ENCODE measurements around the gene PKDCC.
"Not testable (repeated sequence)": the region's sequence is repeated elsewhere in the genome, so short reads cannot be mapped to it uniquely, and the experiment has no call there.

PKDCC gene

DNA sequence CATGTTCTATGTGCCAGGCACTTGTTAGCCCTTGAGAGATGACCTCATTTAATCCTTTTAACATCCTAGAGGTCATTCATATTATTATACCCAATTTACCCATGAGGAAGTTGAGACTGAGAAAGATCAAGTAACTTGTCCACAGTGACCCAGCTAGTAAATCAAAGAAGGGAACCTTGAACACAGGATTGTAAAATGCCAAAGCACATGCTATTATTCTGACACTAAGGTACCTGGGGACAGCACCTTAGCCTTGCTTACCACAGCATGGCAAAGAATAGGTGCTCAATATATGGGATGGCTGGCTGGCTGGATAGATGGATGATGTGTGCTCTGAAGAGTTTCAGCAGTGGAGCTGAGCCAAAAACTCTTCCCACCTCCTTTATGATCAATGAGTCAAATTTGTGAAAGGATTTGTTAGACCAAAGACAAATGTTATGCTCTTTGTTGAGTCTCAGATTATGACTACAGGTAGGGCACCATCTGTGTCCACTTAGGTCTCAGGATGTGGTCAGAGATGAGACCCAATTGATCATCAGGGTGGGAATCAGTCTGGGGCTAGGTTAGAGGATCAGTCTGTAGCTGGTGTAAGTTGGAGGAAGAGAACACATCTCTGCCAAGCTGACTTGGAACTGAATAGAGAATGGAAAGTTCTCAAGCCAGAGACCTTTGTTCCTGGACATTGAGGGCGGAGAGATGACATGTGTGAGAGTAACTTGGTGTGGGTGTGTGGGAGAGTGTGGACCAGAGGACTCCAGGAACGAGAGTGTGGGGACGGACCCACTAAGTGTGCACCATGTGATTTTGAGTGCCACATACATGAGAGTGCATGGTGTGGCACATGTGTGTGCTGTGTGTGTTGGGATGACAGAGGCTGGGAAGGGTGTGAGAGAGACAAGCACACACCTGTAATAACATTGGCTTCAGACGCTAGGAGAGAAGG lies 16.3 kb upstream of the PKDCC start:
- Histone ChIP-seq H3K4me3 (ENCODE audit: low read depth, low read length) (no peak overlapping the region), H3K4me1 (ENCODE audit: control insufficient read depth, insufficient read depth, low read length) (peaks cover 28% of the 10 kb centered on the region), H3K9ac (ENCODE audit: low read depth, low read length) (no peak overlapping the region), H3K36me3 (ENCODE audit: control insufficient read depth, insufficient read depth, low read length) (no peaks in the 10 kb centered on the region), H3K9me3 (ENCODE audit: control insufficient read depth, insufficient read depth, low read length) (no peaks in the 10 kb centered on the region), H3K27me3 (ENCODE audit: control insufficient read depth, insufficient read depth, low read length) (peaks cover 15% of the 10 kb centered on the region)

- peaks cover 15% of the 10 kb centered on the region for H3K27me3 ChIP-seq (ENCODE audit: control insufficient read depth, insufficient read depth, low read length)
- H3K9ac ChIP-seq (ENCODE audit: low read depth, low read length): no peak overlapping the region
- no peak overlapping the region for H3K4me3 ChIP-seq (ENCODE audit: low read depth, low read length)
- no peaks in the 10 kb centered on the region for H3K36me3 ChIP-seq (ENCODE audit: control insufficient read depth, insufficient read depth, low read length)
- H3K4me1 ChIP-seq (ENCODE audit: control insufficient read depth, insufficient read depth, low read length): peaks cover 28% of the 10 kb centered on the region
- no peaks in the 10 kb centered on the region for H3K9me3 ChIP-seq (ENCODE audit: control insufficient read depth, insufficient read depth, low read length)
Observed at GRCh38 chr2:42032224-42032620, 15.6 kb upstream of the PKDCC start.

DNA sequence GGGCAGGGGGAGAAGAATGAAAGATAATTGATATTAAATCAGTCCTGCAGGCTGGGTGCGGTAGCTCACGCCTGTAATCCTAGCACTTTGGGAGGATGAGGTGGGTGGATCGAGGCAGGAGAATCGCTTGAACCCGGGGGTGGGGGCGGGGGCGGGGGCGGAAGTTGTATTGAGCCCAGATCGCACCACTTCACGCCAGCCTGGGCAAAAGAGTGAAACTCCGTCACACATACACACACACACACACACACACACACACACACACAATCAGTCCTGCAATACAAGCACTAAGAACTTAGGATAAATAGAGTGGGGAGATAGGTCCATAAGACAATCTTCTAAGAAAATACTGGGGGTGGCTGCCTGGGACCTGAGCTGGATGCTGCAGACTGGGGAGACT lies 15.1 kb upstream of the PKDCC start:
- Histone ChIP-seq H3K9ac (ENCODE audit: low read depth, low read length) (no peak overlapping the region), H3K36me3 (ENCODE audit: control insufficient read depth, insufficient read depth, low read length) (no peaks in the 10 kb centered on the region), H3K4me1 (ENCODE audit: control insufficient read depth, insufficient read depth, low read length) (peaks cover 28% of the 10 kb centered on the region), H3K27me3 (ENCODE audit: control insufficient read depth, insufficient read depth, low read length) (peaks cover 15% of the 10 kb centered on the region), H3K9me3 (ENCODE audit: control insufficient read depth, insufficient read depth, low read length) (no peaks in the 10 kb centered on the region), H3K4me3 (ENCODE audit: low read depth, low read length) (no peak overlapping the region)

DNA sequence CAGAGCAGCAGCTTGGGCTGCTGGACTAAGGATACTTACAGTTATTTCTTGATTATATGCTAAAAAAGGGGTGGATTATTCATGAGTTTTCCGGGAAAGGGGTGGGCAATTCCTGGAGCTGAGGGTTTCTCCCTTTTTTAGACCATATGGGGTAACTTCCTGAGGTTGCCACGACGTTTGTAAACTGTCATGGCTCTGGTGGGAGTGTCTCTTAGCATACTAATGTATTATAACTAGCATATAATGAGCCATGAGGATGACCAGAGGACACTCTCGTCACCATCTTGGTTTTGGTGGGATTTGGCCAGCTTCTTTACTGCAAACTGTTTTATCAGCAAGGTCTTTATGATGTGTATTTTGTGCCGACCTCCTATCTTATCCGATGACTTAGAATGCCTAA lies 13.7 kb upstream of the PKDCC start:
- H3K36me3 ChIP-seq (ENCODE audit: control insufficient read depth, insufficient read depth, low read length): not testable (repeated sequence)

DNA sequence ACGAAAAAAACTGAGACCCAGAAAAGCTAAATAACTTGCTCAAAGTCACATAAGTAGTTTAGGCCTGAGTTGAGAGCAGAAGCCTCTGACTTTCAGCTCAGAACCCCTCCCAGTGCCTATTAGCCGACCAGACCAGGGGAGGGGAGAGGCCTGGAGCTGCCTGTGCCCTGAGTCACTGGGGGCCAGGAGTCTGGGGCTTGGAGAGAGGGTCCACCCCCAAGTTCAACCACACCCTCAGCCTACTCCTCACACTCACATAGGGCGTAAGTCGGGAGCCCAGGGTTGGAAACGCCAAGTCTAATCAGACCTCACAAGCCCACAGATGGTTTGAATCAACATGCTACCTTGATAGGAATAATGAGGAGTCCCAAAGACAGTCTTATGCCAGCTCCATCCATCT lies 12.6 kb upstream of the PKDCC start:
- Histone ChIP-seq H3K9me3 (ENCODE audit: control insufficient read depth, insufficient read depth, low read length) (no peaks in the 10 kb centered on the region), H3K9ac (ENCODE audit: low read depth, low read length) (no peak overlapping the region), H3K27me3 (ENCODE audit: control insufficient read depth, insufficient read depth, low read length) (peaks cover 15% of the 10 kb centered on the region), H3K36me3 (ENCODE audit: control insufficient read depth, insufficient read depth, low read length) (no peaks in the 10 kb centered on the region), H3K4me1 (ENCODE audit: control insufficient read depth, insufficient read depth, low read length) (peaks cover 20% of the 10 kb centered on the region), H3K4me3 (ENCODE audit: low read depth, low read length) (no peak overlapping the region)

More for the DNA sequence above, 13.7 kb upstream of the PKDCC start:
- peaks cover 28% of the 10 kb centered on the region for H3K4me1 ChIP-seq (ENCODE audit: control insufficient read depth, insufficient read depth, low read length)
- H3K4me3 ChIP-seq (ENCODE audit: low read depth, low read length); H3K9ac ChIP-seq (ENCODE audit: low read depth, low read length); H3K9me3 ChIP-seq (ENCODE audit: control insufficient read depth, insufficient read depth, low read length): not testable (repeated sequence)
- peaks cover 15% of the 10 kb centered on the region for H3K27me3 ChIP-seq (ENCODE audit: control insufficient read depth, insufficient read depth, low read length)

GRCh38 chr2:42036413-42036812 lies 11.4 kb upstream of the PKDCC start:
- H3K4me3 ChIP-seq (ENCODE audit: low read depth, low read length): no peak overlapping the region
- peaks cover 5% of the 10 kb centered on the region for H3K27me3 ChIP-seq (ENCODE audit: control insufficient read depth, insufficient read depth, low read length)
- no peaks in the 10 kb centered on the region for H3K9me3 ChIP-seq (ENCODE audit: control insufficient read depth, insufficient read depth, low read length)
- no peaks in the 10 kb centered on the region for H3K36me3 ChIP-seq (ENCODE audit: control insufficient read depth, insufficient read depth, low read length)
- H3K9ac ChIP-seq (ENCODE audit: low read depth, low read length): no peak overlapping the region
- peaks cover 12% of the 10 kb centered on the region for H3K4me1 ChIP-seq (ENCODE audit: control insufficient read depth, insufficient read depth, low read length)

DNA sequence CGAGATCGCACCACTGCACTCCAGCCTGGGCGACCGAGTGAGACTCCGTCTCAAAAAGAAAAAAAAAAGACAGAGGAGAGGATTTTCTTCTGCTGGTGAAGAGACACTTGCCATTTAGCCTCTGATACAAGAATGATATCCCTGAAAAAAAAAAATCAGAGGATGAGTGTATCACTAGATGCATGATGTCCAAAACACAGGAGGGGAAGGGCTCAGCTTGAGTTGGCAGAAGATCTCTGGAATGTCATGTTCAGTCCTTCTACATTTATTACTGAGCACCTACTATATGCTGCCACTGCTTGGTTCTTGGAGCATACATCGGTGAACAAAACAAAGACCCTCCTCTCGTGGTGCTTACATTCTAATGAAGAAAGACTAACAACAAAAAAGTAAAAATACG lies 10.9 kb upstream of the PKDCC start:
- Histone ChIP-seq H3K27me3 (ENCODE audit: control insufficient read depth, insufficient read depth, low read length) (no peaks in the 10 kb centered on the region), H3K4me3 (ENCODE audit: low read depth, low read length) (no peak overlapping the region), H3K36me3 (ENCODE audit: control insufficient read depth, insufficient read depth, low read length) (no peaks in the 10 kb centered on the region), H3K9ac (ENCODE audit: low read depth, low read length) (no peak overlapping the region), H3K4me1 (ENCODE audit: control insufficient read depth, insufficient read depth, low read length) (peaks cover 6% of the 10 kb centered on the region), H3K9me3 (ENCODE audit: control insufficient read depth, insufficient read depth, low read length) (no peaks in the 10 kb centered on the region)

GRCh38 chr2:42040643-42041278 lies 7.1 kb upstream of the PKDCC start:
- Histone ChIP-seq H3K9me3 (ENCODE audit: control insufficient read depth, insufficient read depth, low read length) (no peaks in the 10 kb centered on the region), H3K27me3 (ENCODE audit: control insufficient read depth, insufficient read depth, low read length) (no peaks in the 10 kb centered on the region), H3K9ac (ENCODE audit: low read depth, low read length) (no peak overlapping the region), H3K4me1 (ENCODE audit: control insufficient read depth, insufficient read depth, low read length) (peaks cover 3% of the 10 kb centered on the region), H3K4me3 (ENCODE audit: low read depth, low read length) (no peak overlapping the region), H3K36me3 (ENCODE audit: control insufficient read depth, insufficient read depth, low read length) (no peaks in the 10 kb centered on the region)

DNA sequence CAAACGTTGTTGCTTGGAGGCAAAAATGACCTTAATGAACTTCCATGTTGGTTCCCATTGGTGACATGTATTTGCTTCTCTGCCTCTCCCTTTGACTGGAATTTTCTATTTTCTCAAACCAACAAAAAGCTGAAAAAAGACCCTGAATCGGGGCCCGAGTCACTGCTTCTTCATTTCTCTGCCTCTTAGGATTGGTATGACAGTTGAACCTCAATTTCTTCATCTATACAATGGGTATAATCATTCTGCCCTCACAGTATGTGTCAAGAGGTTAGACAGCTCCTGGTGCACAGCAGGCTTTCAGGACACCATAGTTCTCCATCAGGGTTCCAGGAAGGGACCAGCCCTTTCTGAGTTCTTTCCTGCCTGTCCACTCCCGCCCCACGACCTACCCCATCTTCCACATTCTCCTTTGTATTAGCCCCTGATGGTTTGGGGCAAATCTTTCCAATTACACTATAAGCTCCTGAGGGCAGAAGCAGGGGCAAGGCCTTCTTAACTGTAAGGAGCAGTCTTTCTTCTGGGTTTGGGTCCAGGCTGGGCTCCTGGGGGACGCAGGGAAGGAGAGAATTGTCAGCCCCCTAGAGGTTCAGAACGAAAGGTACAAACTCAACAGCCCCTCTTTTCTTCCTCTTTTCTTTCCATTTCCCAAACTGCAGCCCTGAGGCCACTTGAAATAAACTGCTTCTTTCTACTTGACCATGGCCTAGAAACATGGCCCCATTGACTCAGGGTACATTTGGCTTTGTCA lies 6.3 kb upstream of the PKDCC start:
- H3K36me3 ChIP-seq (ENCODE audit: control insufficient read depth, insufficient read depth, low read length): no peaks in the 10 kb centered on the region
- no peaks in the 10 kb centered on the region for H3K9me3 ChIP-seq (ENCODE audit: control insufficient read depth, insufficient read depth, low read length)
- H3K9ac ChIP-seq (ENCODE audit: low read depth, low read length): no peak overlapping the region
- no peak overlapping the region for H3K4me3 ChIP-seq (ENCODE audit: low read depth, low read length)
- H3K4me1 ChIP-seq (ENCODE audit: control insufficient read depth, insufficient read depth, low read length): peaks cover 8% of the 10 kb centered on the region
- no peaks in the 10 kb centered on the region for H3K27me3 ChIP-seq (ENCODE audit: control insufficient read depth, insufficient read depth, low read length)

DNA sequence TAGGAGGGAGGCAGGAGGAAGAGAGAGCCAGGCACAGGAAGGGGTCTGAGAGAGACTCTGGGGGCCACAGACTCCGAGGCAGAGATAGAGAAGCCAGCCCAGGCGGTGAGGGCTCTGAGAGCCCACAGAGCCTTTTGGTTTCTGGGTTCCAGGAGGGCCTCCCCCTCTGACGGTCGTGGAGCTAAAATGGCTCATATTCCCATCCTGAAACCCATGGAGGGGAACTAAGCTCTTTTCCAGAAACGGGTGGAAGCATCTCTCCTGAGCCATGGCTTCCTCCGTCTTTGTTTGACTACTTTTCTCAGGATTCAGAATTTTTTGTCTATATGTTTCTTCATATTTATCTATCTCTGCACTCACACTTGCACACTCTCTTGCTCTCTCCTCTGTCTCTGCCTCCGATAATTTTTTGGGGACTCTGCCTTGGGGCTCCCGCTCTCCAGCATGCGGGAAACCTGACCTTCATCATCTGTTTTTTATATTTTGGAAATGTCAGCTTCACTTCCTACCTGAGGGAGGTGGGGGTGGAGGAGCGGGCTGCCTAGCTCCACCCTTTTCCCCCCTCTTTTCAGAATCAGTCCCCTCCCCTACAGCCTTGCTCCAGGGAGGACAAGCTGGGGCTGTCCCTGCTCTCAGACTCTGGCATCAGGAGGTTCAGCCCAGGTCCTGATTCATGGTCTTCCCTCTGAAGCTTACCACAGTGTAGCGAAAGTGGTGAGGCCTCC lies 5.0 kb upstream of the PKDCC start:
- Histone ChIP-seq H3K9me3 (ENCODE audit: control insufficient read depth, insufficient read depth, low read length) (no peaks in the 10 kb centered on the region), H3K36me3 (ENCODE audit: control insufficient read depth, insufficient read depth, low read length) (no peaks in the 10 kb centered on the region), H3K4me1 (ENCODE audit: control insufficient read depth, insufficient read depth, low read length) (peaks cover 8% of the 10 kb centered on the region), H3K9ac (ENCODE audit: low read depth, low read length) (no peak overlapping the region), H3K4me3 (ENCODE audit: low read depth, low read length) (no peak overlapping the region), H3K27me3 (ENCODE audit: control insufficient read depth, insufficient read depth, low read length) (no peaks in the 10 kb centered on the region)

DNA sequence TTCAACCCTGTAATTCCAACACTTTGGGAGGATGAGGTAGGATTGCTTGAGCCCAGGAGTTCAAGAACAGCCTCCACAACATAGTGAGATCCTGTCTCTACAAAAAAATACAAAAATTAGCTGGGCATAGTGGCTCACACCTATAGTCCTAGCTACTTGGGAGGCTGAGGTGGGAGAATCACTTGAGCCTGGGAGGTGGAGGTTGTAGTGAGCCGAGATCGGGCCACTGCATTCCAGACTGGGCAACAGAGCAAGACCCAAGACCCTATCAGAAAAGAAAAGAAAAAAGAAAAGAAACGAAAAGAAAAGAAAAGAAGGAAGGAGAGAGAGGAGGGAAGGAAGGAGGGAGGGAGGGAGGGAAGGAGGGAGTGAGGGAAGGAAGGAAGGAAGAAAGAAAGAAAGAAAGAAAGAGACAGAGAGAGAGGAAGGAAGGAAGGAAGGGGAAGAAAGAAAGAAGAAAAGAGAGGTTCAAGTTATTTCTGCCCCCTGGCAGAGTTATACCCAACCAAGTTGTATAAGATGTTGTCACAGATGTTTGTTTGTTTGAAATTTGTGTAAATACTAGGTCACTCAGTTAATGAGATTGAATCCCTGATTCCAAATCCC lies 3.9 kb upstream of the PKDCC start:
- Histone ChIP-seq H3K9ac (ENCODE audit: low read depth, low read length) (no peak overlapping the region), H3K4me1 (ENCODE audit: control insufficient read depth, insufficient read depth, low read length) (peaks cover 8% of the 10 kb centered on the region), H3K27me3 (ENCODE audit: control insufficient read depth, insufficient read depth, low read length) (peaks cover 3% of the 10 kb centered on the region), H3K9me3 (ENCODE audit: control insufficient read depth, insufficient read depth, low read length) (no peaks in the 10 kb centered on the region), H3K4me3 (ENCODE audit: low read depth, low read length) (no peak overlapping the region), H3K36me3 (ENCODE audit: control insufficient read depth, insufficient read depth, low read length) (no peaks in the 10 kb centered on the region)
